Astrocyte of the cerebellum (primary cell): ENCODE measurements around the gene FOSL1.

Source experiments
- DNase-seq: peaks from one replicate; pipeline ENCODE4 v3.0.0-alpha.2; 2011; ENCODE audit warnings: low read depth
- H3K4me3 ChIP-seq: 2 replicates; pipeline ENCODE4 v1.5.1; 2011; ENCODE audit warnings: mild to moderate bottlenecking, low read depth, low read length, moderate library complexity
- in situ Hi-C: cut with HindIII; loops from 2 replicates; pipeline ENCODE4 v1.10.0; 2017; ENCODE audit warnings: low sequenced_read_pairs
- TF ChIP-seq, protein P1 (sequence below): IDR thresholded peaks from 2 replicates; pipeline ENCODE4 v1.5.1; 2012; ENCODE audit warnings: low read length, low read depth, moderate library complexity, mild to moderate bottlenecking; ENCODE audit errors: missing control alignments

The FOSL1 gene

DNA sequence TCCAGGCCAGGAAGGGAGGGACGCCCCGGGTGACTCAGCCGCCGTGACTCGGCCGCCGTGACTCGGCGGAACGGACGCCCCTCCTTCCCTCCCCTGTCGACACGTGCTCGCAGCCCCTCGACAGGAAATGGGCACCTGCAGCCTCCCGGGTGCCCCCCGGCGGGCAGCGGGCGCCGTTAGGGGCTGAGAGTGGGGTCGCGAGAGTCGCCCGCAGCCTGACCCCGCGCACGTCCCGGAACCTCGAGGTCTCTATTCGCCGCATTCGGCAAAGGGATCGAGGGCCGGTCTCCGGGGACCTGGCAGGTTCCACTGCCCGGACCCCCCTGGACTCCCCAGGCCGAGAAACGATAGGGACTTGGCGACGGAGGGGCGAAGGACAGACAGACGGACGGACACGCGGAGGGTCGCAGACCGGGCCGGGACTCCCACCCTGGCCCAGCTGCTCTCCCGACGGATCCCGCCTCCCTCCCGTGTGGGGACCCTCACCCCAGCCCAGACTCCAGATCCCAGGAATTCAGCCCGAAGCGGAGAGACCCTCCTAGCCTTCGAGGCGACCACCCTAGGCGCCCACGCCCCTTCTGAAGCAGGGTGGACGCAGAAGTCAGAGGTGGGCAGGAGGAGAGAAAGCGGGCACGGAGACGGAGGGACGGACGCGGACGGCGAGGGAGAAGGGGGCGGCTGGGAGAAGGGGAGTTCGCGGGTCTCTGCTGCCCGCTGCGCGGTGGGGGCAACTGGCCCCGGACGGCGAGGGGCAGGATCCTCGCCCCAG, 648 bp downstream of the FOSL1 start:
- DNase-seq = no peak
- TF ChIP-seq, protein P1, sequence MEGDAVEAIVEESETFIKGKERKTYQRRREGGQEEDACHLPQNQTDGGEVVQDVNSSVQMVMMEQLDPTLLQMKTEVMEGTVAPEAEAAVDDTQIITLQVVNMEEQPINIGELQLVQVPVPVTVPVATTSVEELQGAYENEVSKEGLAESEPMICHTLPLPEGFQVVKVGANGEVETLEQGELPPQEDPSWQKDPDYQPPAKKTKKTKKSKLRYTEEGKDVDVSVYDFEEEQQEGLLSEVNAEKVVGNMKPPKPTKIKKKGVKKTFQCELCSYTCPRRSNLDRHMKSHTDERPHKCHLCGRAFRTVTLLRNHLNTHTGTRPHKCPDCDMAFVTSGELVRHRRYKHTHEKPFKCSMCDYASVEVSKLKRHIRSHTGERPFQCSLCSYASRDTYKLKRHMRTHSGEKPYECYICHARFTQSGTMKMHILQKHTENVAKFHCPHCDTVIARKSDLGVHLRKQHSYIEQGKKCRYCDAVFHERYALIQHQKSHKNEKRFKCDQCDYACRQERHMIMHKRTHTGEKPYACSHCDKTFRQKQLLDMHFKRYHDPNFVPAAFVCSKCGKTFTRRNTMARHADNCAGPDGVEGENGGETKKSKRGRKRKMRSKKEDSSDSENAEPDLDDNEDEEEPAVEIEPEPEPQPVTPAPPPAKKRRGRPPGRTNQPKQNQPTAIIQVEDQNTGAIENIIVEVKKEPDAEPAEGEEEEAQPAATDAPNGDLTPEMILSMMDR = no peak
- H3K4me3 ChIP-seq = peak overlapping the region; percentile 70
- in situ Hi-C loops = no loop called here

DNA sequence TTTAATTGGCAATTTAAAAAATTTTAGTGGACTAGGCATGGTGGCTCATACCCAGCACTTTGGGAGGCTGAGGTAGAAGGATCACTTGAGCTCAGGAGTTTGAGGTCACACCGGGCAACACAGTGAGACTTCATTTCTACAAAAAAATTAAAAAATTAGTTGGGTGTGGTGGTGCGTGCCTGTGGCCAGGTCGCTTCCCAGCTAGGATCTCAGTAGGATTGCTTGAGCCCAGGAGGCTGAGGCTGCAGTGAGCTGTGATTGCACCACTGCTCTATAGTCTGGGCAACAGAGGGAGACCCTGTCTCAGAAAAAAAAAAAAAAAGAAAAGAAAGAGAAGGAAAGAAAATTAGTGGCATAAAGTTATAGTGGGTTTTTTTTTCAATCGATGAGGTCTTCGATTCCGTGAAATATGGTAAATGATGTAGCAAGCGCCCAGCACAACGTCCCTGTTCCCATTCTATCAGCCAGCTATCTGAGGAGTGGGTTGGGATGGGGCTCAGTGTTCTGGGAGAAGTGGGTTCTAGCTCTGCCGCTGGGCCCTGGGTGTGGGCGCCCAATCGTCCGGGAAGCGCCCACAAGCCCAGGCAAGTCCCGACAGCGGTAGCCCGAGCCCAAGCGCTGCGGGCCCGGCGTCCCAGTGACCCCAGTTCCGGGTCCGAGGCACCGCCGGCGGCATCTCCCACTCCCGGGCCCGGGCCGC, 1.4 kb downstream of the FOSL1 start:
- TF ChIP-seq, protein P1 = no peak
- peak overlapping the region; percentile 70 for H3K4me3 ChIP-seq
- no peak for DNase-seq
- in situ Hi-C loops = no loop called here

DNA sequence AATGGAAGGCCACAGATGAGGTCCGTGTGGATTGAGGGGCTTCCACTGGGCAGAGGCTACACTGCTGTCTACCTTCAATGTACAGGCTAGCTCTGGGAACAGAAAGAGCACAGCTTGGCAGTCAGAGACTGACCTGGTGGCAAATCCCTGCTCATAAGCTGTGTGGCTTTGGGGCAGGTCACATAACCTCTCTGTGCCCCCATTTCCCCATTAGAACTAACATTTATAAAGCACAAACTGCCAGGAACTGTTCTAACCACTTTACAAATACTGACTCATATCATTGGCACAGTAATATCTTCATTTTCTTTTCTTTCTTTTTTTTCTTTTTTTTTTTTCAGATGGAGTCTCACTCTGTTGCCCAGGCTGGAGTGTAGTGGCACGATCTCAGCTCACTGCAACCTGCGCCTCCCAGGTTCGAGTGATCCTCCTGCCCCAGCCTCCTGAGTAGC, 3.1 kb downstream of the FOSL1 start:
- in situ Hi-C loops = no loop called here
- TF ChIP-seq, protein P1 = no peak
- DNase-seq = no peak
- H3K4me3 ChIP-seq = no peak overlapping the region

DNA sequence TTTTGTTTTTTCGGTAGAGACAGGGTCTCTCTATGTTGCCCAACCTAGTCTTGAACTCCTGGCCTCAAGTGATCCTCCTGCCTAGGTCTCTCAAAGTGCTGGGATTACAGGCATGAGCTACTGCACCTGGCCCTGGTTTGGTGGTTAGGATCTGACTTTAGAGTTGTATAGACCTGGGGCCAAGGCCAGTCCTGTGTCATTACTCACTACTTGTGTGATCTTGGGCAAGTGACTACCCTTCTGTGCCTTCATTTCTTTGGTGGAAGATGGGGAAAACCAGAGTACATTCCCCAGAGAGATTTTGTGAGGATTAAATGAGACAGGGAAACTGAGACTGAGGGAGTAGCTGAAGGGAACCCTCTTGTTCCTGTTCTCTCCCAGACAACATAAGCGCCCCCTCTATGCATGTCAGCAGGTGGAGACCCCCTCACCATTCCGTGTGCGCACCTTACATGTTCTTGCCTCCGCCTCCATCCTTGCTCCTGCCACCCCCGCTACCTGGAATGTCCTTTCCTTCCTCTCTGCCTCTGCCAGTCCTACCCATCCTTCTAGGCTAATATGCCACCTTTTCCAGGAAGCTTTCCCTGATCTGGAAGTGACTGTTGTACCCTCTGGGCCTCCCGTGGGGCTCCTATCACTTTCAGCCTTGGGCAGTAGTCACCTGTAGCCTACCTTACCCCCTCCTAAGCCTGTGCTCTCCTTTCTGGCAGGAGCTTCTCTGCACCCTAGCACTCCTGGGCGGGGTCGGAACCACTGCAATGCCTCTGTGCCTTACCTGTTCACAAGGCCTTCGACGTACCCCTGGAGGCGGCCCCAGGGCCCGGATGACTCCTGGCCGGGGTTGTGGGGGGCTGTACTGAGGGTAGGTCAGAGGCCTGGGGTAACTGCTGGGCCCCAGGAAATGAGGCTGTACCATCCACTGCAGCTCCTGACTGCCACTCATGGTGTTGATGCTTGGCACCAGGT, 3.9 kb downstream of the FOSL1 start:
- no peak overlapping the region for H3K4me3 ChIP-seq

DNA sequence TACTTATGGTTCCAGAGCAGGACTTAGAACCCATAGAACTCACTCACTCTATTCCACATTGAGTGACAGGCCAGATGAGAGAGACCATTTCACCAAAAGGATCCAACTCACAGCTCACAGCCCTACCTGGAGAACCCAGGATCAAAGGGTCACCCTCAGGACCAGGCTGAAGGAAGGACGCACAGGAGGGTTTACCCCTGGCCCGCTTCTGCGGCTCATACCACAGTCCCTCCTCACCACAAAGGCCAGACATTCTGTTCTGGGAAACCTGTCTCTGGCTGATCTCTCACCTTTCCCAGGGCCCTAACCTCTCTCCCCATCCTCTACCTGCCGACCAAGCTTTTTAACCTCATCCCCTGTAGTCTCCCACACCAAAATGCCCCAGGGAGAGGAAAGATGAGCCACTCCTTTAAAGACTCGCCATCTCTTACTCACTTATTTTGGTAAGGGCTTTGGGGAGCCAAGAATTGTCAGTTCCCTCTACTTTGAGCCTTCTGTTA, 4.7 kb downstream of the FOSL1 start:
- no peak overlapping the region for H3K4me3 ChIP-seq
- in situ Hi-C loops = no loop called here
- DNase-seq = no peak
- TF ChIP-seq, protein P1 = no peak

More for the DNA sequence above, 3.9 kb downstream of the FOSL1 start:
- TF ChIP-seq, protein P1 = no peak
- no peak for DNase-seq
- in situ Hi-C loops = no loop called here
